Spleen (tissue), 11 donors: ENCODE results near the gene GRPEL1. TPM values are rescaled to one million over a fixed set of nuclear protein-coding genes. Genes with fewer than 3 reads are reported as not detected.

Experiments
- DNase-seq: peaks from one replicate; pipeline ENCODE4 v3.0.0-alpha.2; 2020
- H3K27ac ChIP-seq, 8 donors: fragments of 200-600 bp; sonication (generic) in 7 of 8; 1 replicate in 4 of 8; 2 replicates in 4 of 8; pipeline versions ENCODE4 v1.5.0 to v1.8.0; 2016 to 2021; ENCODE audit warnings: inconsistent platforms in 4 of 8, mild to moderate bottlenecking in 4 of 8, moderate library complexity in 1 of 8
- H3K27me3 ChIP-seq, 7 donors: fragments of 200-600 bp; sonication (generic) in 6 of 7; replicated peaks in 1 of 7; 1 replicate in 4 of 7; 2 replicates in 3 of 7; pipeline versions ENCODE4 v1.5.0 to v1.8.0; 2016 to 2021; ENCODE audit warnings: inconsistent platforms in 3 of 7, mild to moderate bottlenecking in 1 of 7
- H3K36me3 ChIP-seq, 6 donors: fragments of 200-600 bp; sonication (generic) in 5 of 6; 1 replicate in 4 of 6; 2 replicates in 2 of 6; pipeline versions ENCODE4 v1.5.0 to v1.8.0; 2016 to 2021; ENCODE audit warnings: inconsistent platforms in 2 of 6
- H3K4me1 ChIP-seq, 6 donors: fragments of 200-600 bp; sonication (generic) in 5 of 6; 1 replicate in 3 of 6; 2 replicates in 3 of 6; pipeline versions ENCODE4 v1.5.0 to v1.8.0; 2016 to 2021; ENCODE audit warnings: inconsistent platforms in 3 of 6
- H3K4me3 ChIP-seq, 8 donors: fragments of 200-600 bp; sonication (generic) in 7 of 8; 1 replicate in 4 of 8; 2 replicates in 4 of 8; pipeline versions ENCODE4 v1.5.0 to v1.8.0; 2016 to 2021; ENCODE audit warnings: inconsistent platforms in 4 of 8, mild to moderate bottlenecking in 4 of 8, moderate library complexity in 2 of 8
- H3K9me3 ChIP-seq, 8 donors: fragments of 200-600 bp; sonication (generic) in 7 of 8; 1 replicate in 4 of 8; 2 replicates in 4 of 8; pipeline versions ENCODE4 v1.5.0 to v1.8.0; 2016 to 2021; ENCODE audit warnings: inconsistent platforms in 4 of 8
- CTCF ChIP-seq, 11 experiments: fragments of 200-600 bp in 7 of 11; fragments of 450-650 bp in 4 of 11; sonication (generic) in 4 of 11; IDR thresholded peaks in 8 of 11; conservative IDR thresholded peaks in 3 of 11; 1 replicate in 7 of 11; 2 replicates in 4 of 11; pipeline versions ENCODE4 v1.4.0 to v1.8.0; 2016 to 2021; ENCODE audit warnings: antibody characterized with exemption in 11 of 11, inconsistent platforms in 4 of 11, mild to moderate bottlenecking in 1 of 11
- POLR2A ChIP-seq, 3 donors: fragments of 450-650 bp; IDR thresholded peaks; one replicate each; pipeline ENCODE4 v1.5.1; 2017; ENCODE audit warnings: antibody characterized with exemption in 3 of 3, mild to moderate bottlenecking in 1 of 3
- POLR2AphosphoS5 ChIP-seq, 3 donors: sonication (generic); formaldehyde crosslinking; IDR thresholded peaks; one replicate each; pipeline ENCODE4 v1.5.1; 2017; ENCODE audit warnings: antibody characterized with exemption in 3 of 3
- WGBS, 5 donors: extraction: QIAGEN DNeasy Blood & Tissue Kit in 3 of 5; methylation state at CpG; one replicate each; pipeline versions ENCODE4 v1.1.5 to v1.1.7; 2013 to 2018; 5-methylcytosine and 5-hydroxymethylcytosine counted together
- intact Hi-C: fragments of 100-400 bp; cut with DNase I; formaldehyde crosslinking; loops from one replicate; pipeline ENCODE4 v1.15.0; 2023; ENCODE audit warnings: low total_unique reads
- polyA plus RNA-seq, 3 donors: library from polyadenylated mRNA; stranded (reverse); fragments of 200-250 nt; gene quantifications; one replicate each; pipeline ENCODE4 v1.2.1, GENCODE V29; 2013
- total RNA-seq, 7 donors: library from RNA; depleted of rRNA in 3 of 7; stranded (reverse); fragments of >200 nt in 3 of 7; fragmentation: NEBNext Ultra II Directional in 4 of 7; extraction: Animal tissue kit (Norgen Biotek cat#: 25700) in 4 of 7; gene quantifications; one replicate each; pipeline versions ENCODE4 v1.1.0 to v1.2.1, GENCODE V29; 2016 to 2021
- donor health status: healthy with polysubstance abuse.
- donor health status: DM: no; HTN: no; CAD: no; lungs with moderate emphysema.
- donor health status: DM: no; HTN: no; CAD: no.
- donor health status: Bipolar disorder and iron deficiency.
- donor health status: healthy.
- donor health status: DM: no; HTN: no; CAD: no.
- donor health status: DM: yes; HTN: yes; CAD: no.

Gene GRPEL1
- total and polyA plus RNA-seq, 10 donors, result 17.6 to 42.7 (median 31.0) TPM

- DNase-seq, result peak; percentile 21
- WGBS, 5 donors, result 93 to 97% (median 95%) methylated on average over 10 of the region's 10 CpGs
- H3K4me3 ChIP-seq, result no peak overlapping the region
- H3K9me3 ChIP-seq, result no peaks in the 10 kb centered on the region
- H3K27ac ChIP-seq, result no peak overlapping the region
- H3K27me3 ChIP-seq, result no peaks in the 10 kb centered on the region
- no peaks in the 10 kb centered on the region for H3K4me1 ChIP-seq
- peaks cover 0 to 79% (median 46%) of the 10 kb centered on the region in 6 donors for H3K36me3 ChIP-seq
- intact Hi-C loops, result no loop called here
- no peak for TF ChIP-seq POLR2A (IDR thresholded peaks at IDR 0.05)
- no peak for TF ChIP-seq CTCF (IDR thresholded peaks at IDR 0.05 in 8 of 11, conservative IDR thresholded peaks at IDR 0.05 in 3 of 11)
- TF ChIP-seq POLR2AphosphoS5 (IDR thresholded peaks at IDR 0.05), result peak in 1 of 3 donors; percentile 46
These were observed 37.0 kb downstream of the GRPEL1 start for GRCh38 chr4:7030856-7031255.

DNA sequence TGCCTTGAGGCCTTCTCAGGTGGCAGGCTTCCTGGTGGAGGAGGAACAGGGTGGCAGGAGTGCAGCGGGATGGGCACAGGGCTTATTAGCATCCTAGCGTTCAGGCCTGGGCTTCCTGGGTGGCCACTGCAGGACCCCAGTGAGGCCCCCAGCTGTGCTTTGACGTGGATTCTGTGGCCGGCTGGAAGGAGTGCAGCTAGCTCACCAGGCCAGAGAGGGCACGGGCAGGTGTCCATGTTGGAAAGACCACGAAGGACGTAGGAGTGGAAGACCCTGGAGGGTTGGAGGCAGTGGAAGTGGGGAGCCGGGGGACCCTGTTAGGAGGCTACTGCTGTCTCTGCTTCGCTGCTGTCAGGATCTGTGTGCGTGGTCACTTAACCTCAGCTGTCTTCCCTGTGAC is 37.9 kb downstream of the GRPEL1 start:
- Histone ChIP-seq H3K4me3 (no peak overlapping the region), H3K36me3 (peaks cover 0 to 88% (median 55%) of the 10 kb centered on the region in 6 donors), H3K27ac (no peak overlapping the region), H3K9me3 (no peaks in the 10 kb centered on the region), H3K4me1 (no peaks in the 10 kb centered on the region), H3K27me3 (no peaks in the 10 kb centered on the region)
- intact Hi-C loops, result no loop called here
- TF ChIP-seq POLR2A (IDR thresholded peaks at IDR 0.05) (no peak), POLR2AphosphoS5 (IDR thresholded peaks at IDR 0.05) (peak in 1 of 3 donors; percentile 43)
- 89 to 96% (median 94%) methylated on average over 10 of the region's 10 CpGs for WGBS, 5 donors
- peak; percentile 69 for DNase-seq

GRCh38 chr4:7029212-7029611 is 38.7 kb downstream of the GRPEL1 start:
- no peak for TF ChIP-seq CTCF (IDR thresholded peaks at IDR 0.05 in 8 of 11, conservative IDR thresholded peaks at IDR 0.05 in 3 of 11)
- TF ChIP-seq POLR2AphosphoS5 (IDR thresholded peaks at IDR 0.05), result no peak
- TF ChIP-seq POLR2A (IDR thresholded peaks at IDR 0.05), result no peak
- DNase-seq, result peak; percentile 41
- Histone ChIP-seq H3K4me3 (no peak overlapping the region), H3K27me3 (no peaks in the 10 kb centered on the region), H3K36me3 (peaks cover 0 to 96% (median 62%) of the 10 kb centered on the region in 6 donors), H3K27ac (no peak overlapping the region), H3K4me1 (no peaks in the 10 kb centered on the region), H3K9me3 (no peaks in the 10 kb centered on the region)
- WGBS, 5 donors, result 94 to 97% (median 96%) methylated on average over 12 of the region's 12 CpGs
- intact Hi-C loops, result no loop called here

- intact Hi-C loops, result no loop called here
- Histone ChIP-seq H3K4me3 (no peak overlapping the region), H3K9me3 (no peaks in the 10 kb centered on the region), H3K4me1 (no peaks in the 10 kb centered on the region), H3K27ac (no peak overlapping the region), H3K36me3 (peaks cover 0 to 100% (median 74%) of the 10 kb centered on the region in 6 donors), H3K27me3 (no peaks in the 10 kb centered on the region)
- TF ChIP-seq POLR2A (IDR thresholded peaks at IDR 0.05) (no peak), POLR2AphosphoS5 (IDR thresholded peaks at IDR 0.05) (no peak)
- DNase-seq, result peak; percentile 18
- WGBS, 5 donors, result 82 to 92% (median 91%) methylated on average over 5 of the region's 5 CpGs
These were observed 40.0 kb downstream of the GRPEL1 start for GRCh38 chr4:7027913-7028312.

DNA sequence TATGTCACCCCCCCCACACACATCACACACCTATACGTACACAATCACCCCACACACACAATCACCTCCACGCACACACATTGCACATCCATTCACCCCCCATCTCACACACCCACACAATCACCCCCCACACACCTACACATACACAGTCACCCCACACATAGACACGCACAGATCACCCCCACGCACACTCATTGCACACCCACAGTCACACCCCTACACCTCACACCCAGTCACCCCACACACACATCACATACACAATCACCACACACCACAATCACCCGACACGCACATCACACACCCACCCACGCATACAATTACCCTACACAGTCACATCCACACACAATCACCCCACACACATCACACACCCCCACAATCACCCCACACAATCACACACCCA is 40.6 kb downstream of the GRPEL1 start:
- Histone ChIP-seq H3K4me1 (no peaks in the 10 kb centered on the region), H3K4me3 (no peak overlapping the region), H3K36me3 (peaks cover 0 to 100% (median 75%) of the 10 kb centered on the region in 6 donors), H3K27me3 (no peaks in the 10 kb centered on the region), H3K9me3 (no peaks in the 10 kb centered on the region), H3K27ac (no peak overlapping the region)
- no peak for TF ChIP-seq CTCF (IDR thresholded peaks at IDR 0.05 in 8 of 11, conservative IDR thresholded peaks at IDR 0.05 in 3 of 11)
- TF ChIP-seq POLR2A (IDR thresholded peaks at IDR 0.05), result no peak
- no peak for TF ChIP-seq POLR2AphosphoS5 (IDR thresholded peaks at IDR 0.05)
- WGBS, 5 donors, result 92 to 97% (median 93%) methylated on average over 7 of the region's 7 CpGs
- peak; percentile 28 for DNase-seq
- intact Hi-C loops, result no loop called here
